Esophagus muscularis mucosa (tissue), 4 donors: Measurements from ENCODE around the gene SGK2. TPM values are rescaled to one million over a fixed set of nuclear protein-coding genes. Genes with fewer than 3 reads are reported as not detected.

Experiments used
- DNase-seq: peaks from one replicate; pipeline ENCODE4 v3.0.0-alpha.2; 2017; ENCODE audit errors: extremely low spot score
- H3K27ac ChIP-seq, 4 donors: fragments of 200-600 bp; sonication (generic); replicated peaks in 1 of 4; 1 replicate in 3 of 4; 2 replicates in 1 of 4; pipeline ENCODE4 v1.5.1; 2016 to 2019; ENCODE audit warnings: mild to moderate bottlenecking in 1 of 4
- H3K27me3 ChIP-seq, 4 donors: fragments of 200-600 bp; sonication (generic); one replicate each; pipeline versions ENCODE4 v1.5.1 to v1.6.0; 2016 to 2019
- H3K36me3 ChIP-seq, 4 donors: fragments of 200-600 bp; sonication (generic); one replicate each; pipeline ENCODE4 v1.5.1; 2016 to 2019
- H3K4me1 ChIP-seq, 4 donors: fragments of 200-600 bp; sonication (generic); one replicate each; pipeline ENCODE4 v1.5.1; 2016 to 2019
- H3K4me3 ChIP-seq, 4 donors: fragments of 200-600 bp; sonication (generic); 1 replicate in 2 of 4; 2 replicates in 2 of 4; pipeline ENCODE4 v1.5.1; 2016 to 2019; ENCODE audit warnings: mild to moderate bottlenecking in 4 of 4, moderate library complexity in 1 of 4
- H3K9me3 ChIP-seq, 4 donors: fragments of 200-600 bp; sonication (generic); 1 replicate in 3 of 4; 2 replicates in 1 of 4; pipeline ENCODE4 v1.5.1; 2016 to 2019
- CTCF ChIP-seq, 3 experiments: fragments of 200-600 bp in 2 of 3; fragments of 450-650 bp in 1 of 3; sonication (generic) in 2 of 3; IDR thresholded peaks; one replicate each; pipeline ENCODE4 v1.5.1; 2017 to 2019; ENCODE audit warnings: antibody characterized with exemption in 3 of 3, mild to moderate bottlenecking in 2 of 3, moderate library complexity in 1 of 3
- EP300 ChIP-seq: sonication (generic); formaldehyde crosslinking; IDR thresholded peaks from one replicate; pipeline ENCODE4 v1.6.1; 2017; ENCODE audit warnings: antibody characterized with exemption
- POLR2A ChIP-seq: fragments of 450-650 bp; IDR thresholded peaks from one replicate; pipeline ENCODE4 v1.6.1; 2017; ENCODE audit warnings: antibody characterized with exemption, moderate library complexity, mild to moderate bottlenecking, low read depth
- POLR2AphosphoS5 ChIP-seq, 2 donors: sonication (generic); formaldehyde crosslinking; IDR thresholded peaks; one replicate each; pipeline ENCODE4 v1.6.1; 2017; ENCODE audit warnings: antibody characterized with exemption in 2 of 2
- WGBS: methylation state at CpG from one replicate; pipeline ENCODE4 v1.1.5; 2018; 5-methylcytosine and 5-hydroxymethylcytosine counted together
- intact Hi-C: fragments of 100-400 bp; cut with DNase I; formaldehyde crosslinking; loops from one replicate; pipeline ENCODE4 v1.15.1; 2023
- total RNA-seq, 4 donors: library from RNA; depleted of rRNA; stranded (reverse); fragments of >200 nt; gene quantifications; one replicate each; pipeline versions ENCODE4 v1.1.0 to v1.2.1, GENCODE V29; 2016

SGK2 gene
- total RNA-seq, 4 donors from 2014 or later, result 0.42 to 1.3 (median 0.66) TPM; not detected in 1

GRCh38 chr20:43531091-43531443 lies 27.8 kb upstream of the SGK2 start:
- no peak overlapping the region for H3K4me3 ChIP-seq
- no peaks in the 10 kb centered on the region for H3K27me3 ChIP-seq
- no peaks in the 10 kb centered on the region for H3K4me1 ChIP-seq
- H3K9me3 ChIP-seq, result no peaks in the 10 kb centered on the region
- TF ChIP-seq CTCF (IDR thresholded peaks at IDR 0.05), result no peak
- no peak for TF ChIP-seq EP300
- no peak for TF ChIP-seq POLR2AphosphoS5 (IDR thresholded peaks at IDR 0.05)
- no peak for TF ChIP-seq POLR2A
- peaks cover 0 to 29% (median 19%) of the 10 kb centered on the region in 4 donors for H3K36me3 ChIP-seq
- intact Hi-C loops, result no loop called here
- no peak overlapping the region for H3K27ac ChIP-seq
- no peak for DNase-seq

GRCh38 chr20:43532416-43533055 lies 26.3 kb upstream of the SGK2 start:
- Histone ChIP-seq H3K4me3 (no peak overlapping the region), H3K27me3 (no peaks in the 10 kb centered on the region), H3K27ac (no peak overlapping the region), H3K36me3 (peaks cover 0 to 43% (median 25%) of the 10 kb centered on the region in 4 donors), H3K9me3 (no peaks in the 10 kb centered on the region), H3K4me1 (no peaks in the 10 kb centered on the region)
- TF ChIP-seq EP300 (no peak), POLR2AphosphoS5 (IDR thresholded peaks at IDR 0.05) (no peak), POLR2A (no peak), CTCF (IDR thresholded peaks at IDR 0.05) (no peak)
- intact Hi-C loops, result no loop called here
- 97% methylated on average over 9 of the region's 9 CpGs for WGBS
- no peak for DNase-seq

GRCh38 chr20:43533060-43533459 lies 25.8 kb upstream of the SGK2 start:
- no peaks in the 10 kb centered on the region for H3K9me3 ChIP-seq
- TF ChIP-seq POLR2A (no peak), EP300 (no peak), CTCF (IDR thresholded peaks at IDR 0.05) (no peak), POLR2AphosphoS5 (IDR thresholded peaks at IDR 0.05) (no peak)
- H3K36me3 ChIP-seq, result peaks cover 0 to 43% (median 26%) of the 10 kb centered on the region in 4 donors
- H3K27ac ChIP-seq, result no peak overlapping the region
- intact Hi-C loops, result no loop called here
- H3K4me1 ChIP-seq, result no peaks in the 10 kb centered on the region
- DNase-seq, result no peak
- H3K4me3 ChIP-seq, result no peak overlapping the region
- H3K27me3 ChIP-seq, result no peaks in the 10 kb centered on the region

- no peak for TF ChIP-seq EP300
- no peak for TF ChIP-seq CTCF (IDR thresholded peaks at IDR 0.05)
- no peak for TF ChIP-seq POLR2AphosphoS5 (IDR thresholded peaks at IDR 0.05)
- TF ChIP-seq POLR2A, result no peak
- Histone ChIP-seq H3K4me1 (no peaks in the 10 kb centered on the region), H3K27me3 (no peaks in the 10 kb centered on the region), H3K27ac (no peak overlapping the region), H3K9me3 (no peaks in the 10 kb centered on the region), H3K4me3 (no peak overlapping the region), H3K36me3 (peaks cover 0 to 43% (median 27%) of the 10 kb centered on the region in 4 donors)
- no peak for DNase-seq
- intact Hi-C loops, result no loop called here
- WGBS, result 98% methylated on average over 7 of the region's 7 CpGs
Measured at GRCh38 chr20:43534016-43534415, 24.8 kb upstream of the SGK2 start.

GRCh38 chr20:43534791-43535350 lies 24.0 kb upstream of the SGK2 start:
- DNase-seq, result no peak
- Histone ChIP-seq H3K4me3 (no peak overlapping the region), H3K4me1 (no peaks in the 10 kb centered on the region), H3K27ac (no peak overlapping the region), H3K27me3 (no peaks in the 10 kb centered on the region), H3K36me3 (peaks cover 0 to 51% (median 28%) of the 10 kb centered on the region in 4 donors), H3K9me3 (no peaks in the 10 kb centered on the region)
- 98% methylated on average over 5 of the region's 8 CpGs for WGBS
- intact Hi-C loops, result no loop called here
- no peak for TF ChIP-seq POLR2AphosphoS5 (IDR thresholded peaks at IDR 0.05)
- TF ChIP-seq EP300, result no peak
- no peak for TF ChIP-seq POLR2A
- no peak for TF ChIP-seq CTCF (IDR thresholded peaks at IDR 0.05)
